Measurements from ENCODE around the gene NADK2. TPM values are rescaled to one million over a fixed set of nuclear protein-coding genes. Genes with fewer than 3 reads are reported as not detected.

The NADK2 gene
- total and polyA plus RNA-seq, 7 donors: 7.8 to 57.9 (median 39.6) TPM

DNA sequence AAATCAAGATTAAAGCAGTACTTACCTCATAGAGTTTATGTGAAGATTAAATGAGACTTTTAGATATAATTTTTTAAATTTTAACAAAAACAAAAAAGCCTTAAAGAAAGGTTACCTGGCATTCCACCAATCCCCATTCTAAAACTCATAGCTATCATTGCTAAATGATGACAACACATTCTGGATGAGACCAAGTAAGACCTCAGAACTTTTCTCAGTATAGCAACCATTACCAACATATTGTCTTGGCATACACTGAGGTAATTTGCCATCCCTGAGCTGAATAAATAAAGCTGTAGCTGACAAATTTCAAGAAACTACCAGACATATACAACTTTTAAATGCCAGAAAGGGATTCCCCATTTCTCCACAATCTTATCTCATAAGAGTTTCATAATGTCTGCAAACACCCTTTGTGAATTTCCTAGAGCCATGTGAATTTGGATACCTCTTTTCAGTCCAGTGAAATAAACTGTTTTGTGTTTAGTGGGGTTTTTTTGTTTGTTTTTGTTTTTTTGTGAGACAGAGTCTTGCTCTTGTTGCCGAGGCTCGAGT is 30.5 kb upstream of the NADK2 start:
- DNase-seq: no peak
- H3K4me3 ChIP-seq: no peak overlapping the region
- TF ChIP-seq, protein P1, sequence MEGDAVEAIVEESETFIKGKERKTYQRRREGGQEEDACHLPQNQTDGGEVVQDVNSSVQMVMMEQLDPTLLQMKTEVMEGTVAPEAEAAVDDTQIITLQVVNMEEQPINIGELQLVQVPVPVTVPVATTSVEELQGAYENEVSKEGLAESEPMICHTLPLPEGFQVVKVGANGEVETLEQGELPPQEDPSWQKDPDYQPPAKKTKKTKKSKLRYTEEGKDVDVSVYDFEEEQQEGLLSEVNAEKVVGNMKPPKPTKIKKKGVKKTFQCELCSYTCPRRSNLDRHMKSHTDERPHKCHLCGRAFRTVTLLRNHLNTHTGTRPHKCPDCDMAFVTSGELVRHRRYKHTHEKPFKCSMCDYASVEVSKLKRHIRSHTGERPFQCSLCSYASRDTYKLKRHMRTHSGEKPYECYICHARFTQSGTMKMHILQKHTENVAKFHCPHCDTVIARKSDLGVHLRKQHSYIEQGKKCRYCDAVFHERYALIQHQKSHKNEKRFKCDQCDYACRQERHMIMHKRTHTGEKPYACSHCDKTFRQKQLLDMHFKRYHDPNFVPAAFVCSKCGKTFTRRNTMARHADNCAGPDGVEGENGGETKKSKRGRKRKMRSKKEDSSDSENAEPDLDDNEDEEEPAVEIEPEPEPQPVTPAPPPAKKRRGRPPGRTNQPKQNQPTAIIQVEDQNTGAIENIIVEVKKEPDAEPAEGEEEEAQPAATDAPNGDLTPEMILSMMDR (IDR thresholded peaks at IDR 0.05): no peak
- TF ChIP-seq EP300 (IDR thresholded peaks at IDR 0.05): no peak
- TF ChIP-seq POLR2AphosphoS5 (IDR thresholded peaks at IDR 0.05): no peak
- TF ChIP-seq POLR2A (IDR thresholded peaks at IDR 0.05): no peak
- intact Hi-C loops (cut with DNase I): no loop called here
- no peak overlapping the region for H3K27ac ChIP-seq
- H3K27me3 ChIP-seq: no peaks in the 10 kb centered on the region
- no peaks in the 10 kb centered on the region for H3K4me1 ChIP-seq
- no peaks in the 10 kb centered on the region for H3K36me3 ChIP-seq
- WGBS, 2 donors: 85 to 90% methylated on average over 2 of the region's 2 CpGs
- no peaks in the 10 kb centered on the region for H3K9me3 ChIP-seq

DNA sequence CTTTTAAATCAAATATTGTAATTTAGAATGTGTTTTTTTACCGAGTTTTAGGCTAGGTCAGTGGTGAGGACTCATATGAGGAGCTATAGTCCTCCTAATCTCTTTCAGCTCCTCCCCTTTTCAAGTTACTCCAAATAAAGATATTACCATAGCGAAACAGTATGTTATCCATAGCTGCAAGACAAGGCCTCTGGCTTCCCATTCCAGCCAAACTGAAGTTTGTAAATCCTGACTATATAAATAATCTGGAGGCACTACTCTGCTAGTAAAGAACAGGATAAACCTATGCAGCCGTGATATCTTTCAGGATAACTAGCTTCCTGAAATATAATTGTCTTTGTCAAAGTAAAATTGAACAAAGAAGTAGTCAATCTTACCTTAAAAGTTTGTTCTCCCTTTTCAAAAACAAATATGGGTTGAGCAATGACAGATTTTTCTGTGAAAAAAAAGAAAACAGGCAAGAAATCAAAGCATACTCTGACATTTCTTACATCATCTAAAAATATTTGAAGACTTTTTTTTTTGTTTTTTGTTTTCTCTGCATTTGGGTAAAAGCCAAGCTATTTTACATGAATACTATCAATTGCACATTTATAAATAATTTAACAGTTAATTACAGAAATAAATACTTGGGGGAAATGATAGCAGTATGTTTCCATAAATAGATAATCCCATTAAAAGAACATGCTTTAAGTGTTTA is 29.3 kb upstream of the NADK2 start:
- Histone ChIP-seq H3K9me3 (no peaks in the 10 kb centered on the region), H3K4me3 (no peak overlapping the region), H3K4me1 (no peaks in the 10 kb centered on the region), H3K36me3 (no peaks in the 10 kb centered on the region), H3K27ac (no peak overlapping the region), H3K27me3 (no peaks in the 10 kb centered on the region)
- WGBS, 2 donors: 62 to 77% methylated on average over 3 of the region's 3 CpGs
- no peak for TF ChIP-seq EP300 (IDR thresholded peaks at IDR 0.05)
- TF ChIP-seq POLR2AphosphoS5 (IDR thresholded peaks at IDR 0.05): no peak
- intact Hi-C loops (cut with DNase I): no loop called here
- DNase-seq: no peak

DNA sequence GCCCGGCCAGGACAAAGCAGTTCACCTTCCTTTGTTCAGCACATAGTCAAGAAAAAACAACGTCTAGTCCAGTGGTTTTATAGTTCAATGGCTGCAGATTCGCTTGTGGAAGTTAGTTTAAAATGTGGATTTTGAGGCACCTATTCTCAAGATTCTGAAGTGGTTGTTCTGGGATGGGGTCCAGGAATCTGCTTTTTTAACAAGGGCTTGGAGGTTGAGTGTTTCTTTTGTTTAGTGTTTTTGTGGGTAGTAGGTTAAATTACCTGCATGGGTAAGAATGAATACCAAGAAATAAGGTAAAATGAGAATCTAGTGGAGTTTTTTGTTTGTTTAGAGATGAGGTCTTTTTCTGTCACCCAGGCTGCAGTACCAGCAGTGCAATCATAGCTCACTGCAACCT is 28.4 kb upstream of the NADK2 start:
- H3K36me3 ChIP-seq: no peaks in the 10 kb centered on the region
- H3K27me3 ChIP-seq: no peaks in the 10 kb centered on the region
- intact Hi-C loops (cut with DNase I): no loop called here
- no peak overlapping the region for H3K27ac ChIP-seq
- 81 to 84% methylated on average over 3 of the region's 3 CpGs for WGBS, 2 donors
- no peaks in the 10 kb centered on the region for H3K4me1 ChIP-seq
- H3K9me3 ChIP-seq: no peaks in the 10 kb centered on the region
- H3K4me3 ChIP-seq: no peak overlapping the region
- TF ChIP-seq, protein P1 (IDR thresholded peaks at IDR 0.05): no peak
- no peak for TF ChIP-seq POLR2A (IDR thresholded peaks at IDR 0.05)
- TF ChIP-seq EP300 (IDR thresholded peaks at IDR 0.05): no peak
- TF ChIP-seq POLR2AphosphoS5 (IDR thresholded peaks at IDR 0.05): no peak
- no peak for DNase-seq

DNA sequence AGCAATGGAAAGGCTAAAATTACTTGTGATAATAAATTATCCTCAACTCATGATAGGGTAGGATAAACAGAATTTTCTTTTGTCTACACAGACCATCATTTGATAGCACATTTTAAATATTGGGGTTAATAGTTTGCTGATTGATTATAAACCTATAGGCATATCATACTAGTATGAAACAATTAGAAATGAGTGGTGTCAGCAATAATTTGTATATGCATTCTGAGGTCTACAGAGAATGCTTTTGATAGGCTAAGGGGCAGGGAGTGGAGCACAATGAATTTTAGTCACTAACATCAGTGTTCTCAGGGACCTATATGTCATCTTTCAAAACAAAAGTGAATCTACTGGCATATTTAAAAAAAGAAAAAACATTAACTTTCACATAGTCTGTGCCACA is 27.8 kb upstream of the NADK2 start:
- Histone ChIP-seq H3K27ac (no peak overlapping the region), H3K36me3 (no peaks in the 10 kb centered on the region), H3K27me3 (no peaks in the 10 kb centered on the region), H3K4me3 (no peak overlapping the region), H3K9me3 (no peaks in the 10 kb centered on the region), H3K4me1 (no peaks in the 10 kb centered on the region)
- intact Hi-C loops (cut with DNase I): no loop called here
- no peak for TF ChIP-seq POLR2AphosphoS5 (IDR thresholded peaks at IDR 0.05)
- TF ChIP-seq EP300 (IDR thresholded peaks at IDR 0.05): no peak
- TF ChIP-seq POLR2A (IDR thresholded peaks at IDR 0.05): no peak
- TF ChIP-seq, protein P1 (IDR thresholded peaks at IDR 0.05): no peak
- no peak for DNase-seq

DNA sequence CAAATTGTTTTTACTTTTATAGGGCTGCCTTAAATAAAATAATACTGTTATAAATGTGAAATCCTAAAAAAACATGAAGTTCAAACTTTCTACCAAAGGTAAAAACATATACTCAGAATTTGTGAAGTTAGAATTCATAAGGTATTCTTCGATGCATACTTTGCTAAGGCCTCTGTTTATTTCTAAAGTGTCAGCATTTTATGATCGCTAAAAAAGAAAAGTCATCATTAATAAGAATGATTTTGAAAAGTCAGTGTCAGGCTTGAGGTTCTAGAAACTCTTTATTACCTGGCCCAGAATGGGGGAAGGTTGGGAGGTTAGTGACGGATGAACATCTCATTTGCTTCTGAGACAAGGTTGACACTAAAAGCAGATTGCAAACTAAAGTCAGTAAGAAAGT is 26.2 kb upstream of the NADK2 start:
- no peak overlapping the region for H3K4me3 ChIP-seq
- intact Hi-C loops (cut with DNase I): no loop called here

More for the DNA sequence above, 26.2 kb upstream of the NADK2 start:
- DNase-seq: no peak
- Histone ChIP-seq H3K27ac (no peak overlapping the region), H3K36me3 (no peaks in the 10 kb centered on the region), H3K27me3 (no peaks in the 10 kb centered on the region), H3K4me1 (no peaks in the 10 kb centered on the region), H3K9me3 (no peaks in the 10 kb centered on the region)
- TF ChIP-seq, protein P1 (IDR thresholded peaks at IDR 0.05): no peak
- 93 to 96% methylated on average over 3 of the region's 3 CpGs for WGBS, 2 donors

Data from sigmoid colon (tissue), 7 donors.